Muscle of back (tissue), 11 donors: Measurements from ENCODE around the gene PHAX. TPM values are rescaled to one million over a fixed set of nuclear protein-coding genes. Genes with fewer than 3 reads are reported as not detected.
A peak's percentile ranks its signal among the peaks of the same experiment; 100 is the strongest.
"Not testable (repeated sequence)": the region's sequence is repeated elsewhere in the genome, so short reads cannot be mapped to it uniquely, and the experiment has no call there.

Source experiments
- DNase-seq, 3 donors: peaks; one replicate each; pipeline versions ENCODE4 v3.0.0 to v3.0.0-alpha.2; 2013
- polyA plus RNA-seq, 10 donors: library from polyadenylated mRNA; unstranded; fragments of 120-200 nt; gene quantifications; one replicate each; pipeline ENCODE4 v1.2.1, GENCODE V29; 2013; ENCODE audit not compliant: insufficient read length in 10 of 10

Gene PHAX
- polyA plus RNA-seq, 10 donors: 39.7 to 59.9 (median 45.7) TPM

DNA sequence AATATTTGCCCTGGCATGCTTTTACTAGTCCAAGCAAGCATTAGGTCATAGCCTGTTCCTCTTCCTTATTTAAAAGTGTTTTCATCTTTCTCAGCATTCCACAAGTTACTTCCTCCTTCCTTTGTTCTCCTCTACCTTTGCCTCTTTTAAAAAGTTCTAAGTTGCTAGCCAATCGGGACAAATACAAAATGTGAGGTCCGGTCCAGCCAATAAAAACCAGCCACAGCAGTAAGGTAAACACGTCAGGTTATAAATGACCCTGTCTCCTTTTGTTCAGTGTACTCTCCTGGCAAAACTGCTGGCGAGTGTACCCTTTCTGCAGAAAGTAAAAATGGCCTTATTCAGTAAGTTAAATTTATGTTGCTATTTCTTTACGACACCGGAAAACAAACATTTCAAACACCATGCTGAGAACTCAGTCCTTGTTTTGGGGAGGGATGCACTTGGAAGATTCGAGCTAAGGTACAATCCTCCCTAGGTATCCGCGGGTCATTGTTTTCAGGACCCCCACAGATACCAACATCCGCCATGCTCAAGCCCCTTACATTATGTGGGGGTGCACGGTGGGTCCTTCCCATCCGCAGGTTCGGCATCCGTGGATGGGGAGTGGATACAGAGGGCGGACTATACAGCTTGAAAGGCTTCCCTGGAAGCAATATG is 646 bp upstream of the PHAX start:
- DNase-seq: not testable (repeated sequence)

DNA sequence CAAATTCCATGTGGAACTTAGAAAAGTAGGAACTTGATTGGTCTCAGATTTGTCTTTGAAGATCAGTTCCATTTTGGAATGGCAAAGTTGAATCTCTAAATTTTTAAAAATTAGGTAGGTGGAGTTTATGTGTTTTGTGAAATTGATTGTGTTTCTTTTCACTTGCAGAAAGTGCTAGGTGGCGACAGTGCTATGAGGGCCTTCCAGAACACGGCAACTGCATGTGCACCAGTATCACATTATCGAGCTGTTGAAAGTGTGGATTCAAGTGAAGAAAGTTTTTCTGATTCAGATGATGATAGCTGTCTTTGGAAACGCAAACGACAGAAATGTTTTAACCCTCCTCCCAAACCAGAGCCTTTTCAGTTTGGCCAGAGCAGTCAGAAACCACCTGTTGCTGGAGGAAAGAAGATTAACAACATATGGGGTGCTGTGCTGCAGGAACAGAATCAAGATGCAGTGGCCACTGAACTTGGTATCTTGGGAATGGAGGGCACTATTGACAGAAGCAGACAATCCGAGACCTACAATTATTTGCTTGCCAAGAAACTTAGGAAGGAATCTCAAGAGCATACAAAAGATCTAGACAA is 2.8 kb downstream of the PHAX start:
- no peak for DNase-seq

DNA sequence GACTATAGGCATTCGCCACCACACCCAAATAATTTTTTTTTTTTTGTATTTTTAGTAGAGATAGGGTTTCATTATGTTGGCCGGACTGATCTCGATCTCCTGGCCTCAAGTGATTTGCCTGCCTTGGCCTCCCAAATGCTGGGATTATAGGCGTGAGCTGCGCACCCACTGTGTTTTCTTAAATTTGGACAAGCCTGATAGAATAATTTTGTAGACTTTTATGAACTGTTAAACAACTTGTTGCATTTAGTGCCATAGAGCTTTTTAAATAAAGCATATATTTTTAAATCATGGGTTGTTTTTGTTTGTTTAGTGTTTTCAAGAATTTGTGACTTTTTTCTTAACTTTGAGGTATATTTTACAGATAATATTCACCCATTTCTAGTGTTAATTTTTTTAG is 4.8 kb downstream of the PHAX start:
- no peak for DNase-seq

DNA sequence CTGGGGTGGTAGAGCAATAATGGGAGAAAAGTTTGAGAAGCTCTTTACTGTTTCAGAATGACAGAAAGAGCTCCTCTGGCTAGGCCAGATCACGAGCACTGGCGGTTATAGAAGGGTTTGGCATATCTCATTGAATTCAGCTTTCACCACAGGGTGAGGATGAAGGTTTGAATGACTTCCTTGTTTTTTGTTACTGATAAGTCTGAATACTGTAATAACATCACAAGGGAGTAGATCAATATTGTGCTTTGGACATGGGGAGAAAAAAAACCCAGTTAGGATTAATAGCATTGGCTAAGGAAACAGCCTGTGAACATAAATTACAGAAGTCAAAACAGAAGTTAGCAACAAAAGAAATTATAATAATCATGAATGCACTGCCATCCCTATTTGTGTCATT is 9.4 kb downstream of the PHAX start:
- no peak for DNase-seq

DNA sequence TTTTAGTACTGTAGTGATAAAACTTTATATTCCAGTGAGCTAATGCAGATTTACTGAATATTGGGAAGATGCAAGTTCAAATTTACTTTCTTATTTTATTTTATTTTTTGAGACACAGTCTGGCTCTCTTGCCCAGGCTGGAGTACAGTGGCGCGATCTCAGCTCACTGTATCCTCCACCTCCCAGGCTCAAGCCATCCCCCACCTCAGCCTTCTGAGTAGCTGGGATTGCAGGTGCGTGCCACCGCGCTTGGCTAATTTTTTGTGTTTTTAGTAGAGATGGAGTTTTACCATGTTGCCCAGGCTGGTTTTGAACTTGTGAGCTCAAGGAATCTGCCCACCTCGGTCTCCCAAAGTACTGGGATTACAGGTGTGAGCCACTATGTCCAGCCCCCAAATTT is 9.9 kb downstream of the PHAX start:
- no peak for DNase-seq

DNA sequence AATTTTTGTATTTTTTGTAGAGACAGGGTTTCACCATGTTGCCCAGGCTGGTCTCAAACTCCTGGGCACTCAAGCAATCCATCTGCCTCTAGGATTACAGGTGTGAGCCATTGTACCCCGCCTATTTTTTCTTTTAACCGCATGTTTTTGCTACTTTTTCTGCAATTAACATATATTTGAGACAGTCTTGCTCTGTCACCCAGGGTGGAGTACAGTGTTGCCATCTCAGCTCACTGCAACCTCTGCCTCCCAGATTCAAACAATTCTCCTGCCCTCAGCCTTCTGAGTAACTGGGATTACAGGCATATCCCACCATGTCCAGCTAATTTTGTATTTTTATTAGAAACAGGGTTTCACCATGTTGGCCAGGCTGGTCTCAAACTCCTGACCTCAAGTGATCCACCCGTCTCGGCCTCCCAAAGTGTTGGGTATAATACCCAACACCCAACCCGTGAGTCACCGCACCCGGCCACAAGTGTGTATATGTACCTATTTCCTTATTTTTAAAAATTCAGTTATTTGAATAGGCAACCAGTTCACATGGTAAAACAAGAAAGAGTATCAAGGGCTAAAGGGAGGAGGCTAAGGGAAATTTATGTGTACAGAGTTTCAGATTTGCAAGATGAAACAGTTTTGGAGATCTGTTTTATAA is 13.3 kb downstream of the PHAX start:
- no peak for DNase-seq

DNA sequence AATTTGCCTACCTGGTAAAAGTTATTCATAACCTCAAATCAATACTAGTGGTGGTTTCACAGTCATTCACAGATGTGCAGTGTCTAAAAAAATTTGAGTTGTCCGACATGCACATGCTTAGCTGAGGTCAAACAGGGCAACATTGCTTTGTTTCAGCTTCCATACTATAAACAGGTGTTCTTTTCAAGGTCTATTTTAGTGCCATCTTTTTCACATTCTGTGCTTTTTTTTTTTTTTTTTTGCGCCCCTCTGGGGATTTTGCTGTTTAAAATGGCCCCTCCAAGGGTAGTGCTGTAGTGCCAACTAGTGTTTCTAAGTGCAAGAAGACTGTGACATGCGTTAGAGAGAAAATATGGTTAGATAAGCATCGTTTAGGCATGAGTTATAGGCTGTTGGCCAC is 14.5 kb downstream of the PHAX start:
- DNase-seq: no peak

DNA sequence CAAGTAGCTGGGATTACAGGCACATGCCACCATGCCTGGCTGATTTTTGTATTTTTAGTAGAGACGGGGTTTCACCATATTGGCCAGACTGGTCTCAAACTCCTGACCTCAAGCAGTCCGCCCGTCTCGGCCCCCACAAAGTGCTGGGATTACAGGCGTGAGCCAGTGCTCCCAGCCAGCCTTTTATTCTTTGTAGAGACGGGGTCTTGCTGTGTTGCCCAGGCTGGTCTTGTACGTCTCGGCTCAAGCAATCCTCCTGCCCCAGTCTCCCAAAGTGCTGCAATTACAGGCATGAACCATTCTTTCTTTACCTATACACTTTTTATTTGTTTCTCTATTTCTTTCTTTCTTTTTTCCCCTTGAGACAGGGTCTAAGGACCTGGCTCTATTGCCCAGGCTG is 16.9 kb downstream of the PHAX start:
- not testable (repeated sequence) for DNase-seq

DNA sequence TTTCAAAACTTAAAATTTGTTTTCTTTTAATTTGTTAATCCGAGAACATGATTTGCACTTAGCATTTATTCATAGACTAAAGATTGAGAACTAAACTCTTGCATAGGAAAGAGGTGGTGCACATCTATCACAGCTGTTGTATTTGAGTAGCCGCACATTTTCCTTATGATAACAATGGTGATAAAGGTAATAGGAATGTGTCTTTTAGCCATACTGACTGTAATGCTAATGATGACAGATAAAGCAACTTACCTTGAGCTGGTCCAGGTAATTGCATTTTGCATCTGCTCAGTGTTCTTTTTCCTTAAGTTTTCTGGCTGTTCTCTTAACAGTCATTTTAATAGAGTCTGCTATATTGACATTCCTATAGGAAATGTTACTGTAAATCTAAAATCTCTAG is 19.0 kb downstream of the PHAX start:
- no peak for DNase-seq

DNA sequence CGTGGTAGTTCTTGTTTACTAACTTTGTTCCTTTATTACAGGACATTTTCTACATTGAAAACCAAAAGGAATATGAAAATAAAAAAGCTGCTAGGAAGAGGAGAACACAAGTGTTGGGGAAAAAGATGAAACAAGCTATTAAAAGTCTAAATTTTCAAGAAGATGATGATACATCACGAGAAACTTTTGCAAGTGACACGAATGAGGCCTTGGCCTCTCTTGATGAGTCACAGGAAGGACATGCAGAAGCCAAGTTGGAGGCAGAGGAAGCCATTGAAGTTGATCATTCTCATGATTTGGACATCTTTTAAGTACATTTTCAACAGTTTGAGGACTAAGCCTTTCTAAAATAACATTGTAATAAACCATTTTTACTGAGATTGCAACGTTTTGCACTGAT is 23.8 kb downstream of the PHAX start:
- peak in 1 of 3 donors; percentile 74 for DNase-seq

DNA sequence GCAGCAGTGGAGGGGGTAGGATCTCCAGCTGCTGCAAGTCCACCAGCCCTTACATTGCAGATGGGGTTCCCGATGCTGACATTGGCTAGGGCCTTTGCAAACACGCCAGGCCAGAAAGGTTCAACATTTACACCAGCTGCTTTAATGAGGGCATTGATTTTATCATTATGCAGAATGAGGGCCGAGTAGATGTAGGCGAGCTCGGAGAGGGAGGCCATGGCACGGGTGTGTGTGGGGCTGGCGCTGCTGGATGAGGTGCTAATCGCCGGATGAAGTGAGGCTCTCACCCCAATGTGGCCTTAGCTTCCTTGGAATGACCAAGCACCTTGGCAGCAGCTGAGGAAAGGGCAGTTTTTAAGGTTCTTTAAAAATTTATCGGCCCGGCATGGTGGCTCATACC is 27.4 kb downstream of the PHAX start:
- no peak for DNase-seq

DNA sequence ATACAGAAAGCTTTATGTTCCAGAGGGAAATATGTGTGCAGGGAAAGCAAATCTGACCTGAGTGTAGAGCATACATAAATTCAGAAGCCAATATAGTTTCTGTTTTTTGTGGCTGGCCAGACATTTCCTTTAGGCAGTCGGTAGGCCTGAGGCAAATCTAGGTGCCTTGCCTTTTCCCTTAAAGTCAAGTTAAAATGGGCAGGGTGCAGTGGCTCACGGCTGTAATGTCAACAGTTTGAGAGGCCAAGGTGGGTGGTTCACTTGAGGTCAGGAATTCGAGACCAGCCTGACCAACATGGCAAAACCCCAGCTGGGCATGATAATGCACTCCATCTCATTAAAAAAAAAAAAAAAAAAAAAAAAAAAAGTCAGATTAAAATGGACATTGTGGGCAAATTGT is 31.2 kb downstream of the PHAX start:
- no peak for DNase-seq

DNA sequence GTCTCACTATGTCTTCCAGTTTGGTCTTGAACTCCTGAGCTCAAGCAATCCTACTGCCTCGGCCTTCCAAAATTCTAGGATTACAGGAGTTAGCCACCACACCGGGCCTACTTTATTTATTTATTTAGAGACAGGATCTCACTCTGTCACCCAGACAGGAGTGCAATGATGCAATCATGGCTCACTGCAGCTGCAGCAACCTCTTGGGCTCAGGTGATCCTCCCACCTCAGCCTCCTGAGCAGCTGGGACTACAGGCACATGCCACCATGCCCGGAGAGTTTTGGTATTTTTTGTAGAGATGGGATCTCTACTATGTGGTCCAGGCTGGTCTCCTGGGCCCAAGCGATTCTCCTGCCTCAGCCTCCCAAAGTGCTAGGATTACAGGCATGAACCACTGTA is 32.8 kb downstream of the PHAX start:
- no peak for DNase-seq

DNA sequence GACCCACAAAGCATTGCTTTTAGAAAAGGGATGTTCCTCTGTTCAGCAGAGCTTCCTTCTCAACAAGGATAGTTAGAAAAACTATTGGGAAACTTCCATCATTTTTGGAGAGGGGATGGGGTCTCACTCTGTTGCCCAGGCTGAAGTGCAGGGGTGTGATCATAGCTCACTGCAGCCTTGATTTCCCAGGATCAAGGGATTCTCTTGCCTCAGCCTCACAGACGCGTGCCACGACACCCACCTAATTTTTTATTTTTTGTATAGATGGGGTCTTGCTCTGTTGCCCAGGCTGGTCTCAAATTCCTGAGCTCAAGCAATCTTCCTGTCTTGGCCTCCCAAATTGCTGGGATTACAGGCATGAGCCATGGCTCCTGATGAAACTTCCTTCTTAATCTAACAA is 34.8 kb downstream of the PHAX start:
- DNase-seq: no peak

DNA sequence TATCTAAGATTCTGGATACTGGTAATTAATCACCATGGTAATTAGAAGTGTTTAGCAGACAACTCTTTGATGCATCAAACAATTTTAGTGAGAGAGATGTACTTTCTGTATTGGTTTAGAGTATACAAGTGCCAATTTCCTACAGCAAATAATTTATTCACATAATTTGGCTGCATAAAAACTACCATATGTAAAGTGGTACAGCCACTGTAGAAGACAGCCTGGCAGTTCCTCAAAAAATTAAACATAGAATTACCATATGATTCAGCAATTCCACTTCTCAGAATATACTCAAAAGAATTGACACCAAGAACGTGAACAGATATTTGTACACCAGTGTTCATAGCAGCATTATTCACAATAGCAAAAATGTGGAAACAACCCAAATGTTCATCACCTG is 36.2 kb downstream of the PHAX start:
- no peak for DNase-seq

DNA sequence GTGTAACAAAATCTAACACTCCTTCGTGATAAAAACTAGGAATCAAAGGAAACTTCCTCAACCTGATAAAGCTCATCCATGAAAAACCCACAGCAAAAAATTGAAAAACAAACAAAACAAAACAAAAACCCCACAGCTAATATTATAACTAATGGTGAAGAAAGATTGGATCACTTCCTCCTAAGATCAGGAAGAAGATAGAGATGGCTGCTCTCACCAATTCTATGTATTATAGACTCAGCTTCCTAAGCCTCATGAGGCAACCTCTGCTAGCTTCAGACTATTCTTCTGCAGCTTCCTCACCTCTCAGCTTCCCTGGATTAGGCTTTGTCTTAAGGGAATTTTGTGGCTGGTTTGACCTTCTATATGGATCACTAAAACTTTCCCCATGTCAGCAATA is 40.1 kb downstream of the PHAX start:
- no peak for DNase-seq

DNA sequence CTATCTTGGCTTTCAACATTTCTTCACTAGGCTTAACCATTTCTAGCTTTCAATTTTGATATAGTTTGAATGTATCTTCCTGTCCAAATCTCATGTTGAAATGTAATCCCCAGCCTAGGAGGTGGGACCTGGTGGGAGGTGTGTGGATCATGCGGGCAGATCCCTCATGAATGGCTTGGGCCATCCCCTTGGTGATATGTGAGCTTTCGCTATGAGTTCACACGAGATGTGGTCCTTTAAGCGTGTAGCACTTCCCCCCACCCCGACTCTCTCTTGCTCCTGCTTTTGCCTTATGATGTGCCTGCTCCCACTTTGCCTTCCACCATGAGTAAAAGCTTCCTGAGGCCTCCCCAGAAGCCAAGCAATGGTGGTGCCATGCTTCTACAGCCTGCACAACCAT is 40.6 kb downstream of the PHAX start:
- no peak for DNase-seq

DNA sequence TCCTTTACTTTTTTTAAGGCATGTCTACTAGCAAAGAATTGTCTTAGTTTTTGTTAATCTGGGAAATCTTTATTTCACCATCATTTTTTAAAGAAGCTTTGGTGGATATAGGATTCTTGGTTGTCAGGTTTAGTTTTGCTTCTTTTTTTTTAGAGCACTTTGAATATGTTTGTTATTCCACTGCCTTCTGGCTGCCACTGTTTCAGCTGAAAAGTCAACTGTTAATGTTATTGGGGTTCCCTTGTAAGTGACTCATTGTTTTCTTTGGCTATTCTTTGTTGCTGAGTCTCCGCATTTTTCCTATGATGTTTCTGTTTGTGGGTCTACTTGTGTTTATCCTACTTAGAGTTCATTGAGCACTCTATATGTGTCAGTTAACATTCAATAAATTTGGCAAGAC is 44.4 kb downstream of the PHAX start:
- DNase-seq: no peak

DNA sequence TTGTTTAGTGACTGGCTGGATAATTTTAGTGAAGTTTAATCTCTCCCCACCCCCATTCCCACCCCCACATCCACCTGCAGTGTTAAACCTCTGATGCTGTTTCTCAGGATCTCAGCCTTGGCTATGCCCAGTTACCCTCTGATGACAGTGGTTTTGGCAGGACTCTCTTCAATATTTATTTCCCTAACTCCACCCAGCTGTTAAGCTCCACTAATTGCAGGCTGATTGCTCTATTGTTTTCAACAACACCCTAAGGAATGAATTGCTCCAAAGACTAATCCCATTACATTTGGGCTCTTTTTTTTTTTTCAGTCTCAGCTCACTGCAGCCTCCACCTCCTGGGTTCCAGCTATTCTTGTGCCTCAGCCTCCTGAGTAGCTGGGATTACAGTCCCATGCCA is 46.3 kb downstream of the PHAX start:
- DNase-seq: no peak

DNA sequence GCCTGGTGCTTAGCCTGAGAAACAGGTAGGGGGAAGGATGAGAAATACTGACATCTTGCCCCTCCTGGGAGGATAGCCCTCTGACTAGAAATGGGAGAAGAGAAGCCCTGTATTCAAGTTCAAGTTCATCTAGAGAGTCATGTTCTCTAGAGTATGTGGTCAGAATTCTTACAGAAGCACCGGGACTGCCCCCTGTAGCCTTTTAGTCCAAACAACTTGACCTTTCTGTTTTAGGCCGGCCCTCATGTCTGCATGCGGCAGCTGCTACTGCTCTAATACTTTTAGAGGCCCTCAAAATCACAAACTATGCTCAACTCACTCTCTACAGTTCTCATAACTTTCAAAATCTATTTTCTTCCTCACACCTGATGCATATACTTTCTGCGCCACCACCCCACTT is 47.7 kb downstream of the PHAX start:
- no peak for DNase-seq

DNA sequence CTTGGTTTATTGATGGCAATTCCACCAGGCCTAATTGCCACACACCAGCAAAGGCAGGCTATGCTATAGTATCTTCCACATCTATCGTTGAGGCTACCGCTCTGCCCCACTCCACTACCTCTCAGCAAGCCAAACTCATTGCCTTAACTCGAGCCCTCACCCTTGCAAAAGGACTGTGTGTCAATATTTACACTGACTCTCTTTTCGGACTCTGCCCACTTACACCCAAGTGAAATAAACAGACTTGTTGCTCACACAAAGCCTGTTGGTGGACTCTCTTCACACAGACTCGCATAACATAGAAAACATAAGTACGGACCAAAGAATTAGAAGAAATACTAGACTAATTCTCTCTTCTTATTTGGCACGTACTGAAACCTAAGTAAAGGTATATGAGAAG is 48.3 kb downstream of the PHAX start:
- not testable (repeated sequence) for DNase-seq

DNA sequence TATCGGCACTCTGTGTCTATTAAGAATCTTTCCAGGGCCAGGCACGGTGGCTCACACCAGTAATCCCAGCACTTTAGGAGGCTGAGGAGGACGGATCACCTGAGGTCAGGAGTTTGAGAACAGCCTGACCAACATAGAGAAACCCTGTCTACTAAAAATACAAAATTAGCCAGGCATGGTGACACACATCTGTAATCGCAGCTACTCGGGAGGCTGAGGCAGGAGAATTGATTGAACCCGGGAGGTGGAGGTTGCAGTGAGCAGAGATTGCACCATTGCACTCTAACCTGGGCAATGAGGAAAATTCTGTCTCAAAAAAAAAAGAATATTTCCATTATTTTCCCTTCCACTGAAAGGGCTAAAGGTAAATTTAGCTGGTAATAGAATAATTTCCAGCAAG is 49.0 kb downstream of the PHAX start:
- DNase-seq: not testable (repeated sequence)

DNA sequence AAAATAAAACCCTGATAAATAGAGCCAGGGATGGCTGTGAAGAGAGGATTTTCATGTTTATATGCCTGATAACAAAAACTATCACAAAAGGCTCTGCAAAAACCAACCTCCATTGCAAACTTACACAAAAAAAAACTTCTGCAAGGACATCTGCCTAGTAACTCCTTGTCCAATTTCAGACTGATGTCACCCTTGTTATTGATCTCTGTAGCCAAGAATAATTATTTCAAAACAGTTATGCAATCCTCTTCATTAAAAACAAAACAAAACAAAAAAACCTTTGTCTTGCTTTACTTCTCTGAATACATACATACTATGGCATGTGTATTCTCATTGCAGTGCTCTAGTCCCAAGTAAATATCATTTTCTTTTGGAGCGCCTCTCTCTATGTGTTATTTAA is 49.7 kb downstream of the PHAX start:
- no peak for DNase-seq
